AG04450 (cell line): ENCODE measurements around the gene CBLN3. TPM values are rescaled to one million over a fixed set of nuclear protein-coding genes. Genes with fewer than 3 reads are reported as not detected.

Source experiments
- CTCF ChIA-PET: fragments of 300-600, 350-600 bp; formaldehyde crosslinking; extraction: SDS; loops from one replicate; lab custom pipeline; 2022; ENCODE audit warnings: antibody characterized with exemption, inconsistent platforms; lab: Charles Lee
- POLR2A ChIA-PET: fragments of 350-600 bp; formaldehyde crosslinking; extraction: SDS; loops from one replicate; lab custom pipeline; 2021; ENCODE audit warnings: antibody characterized with exemption, inconsistent platforms; lab: Yijun Ruan, JAX
- DNase-seq: peaks from one replicate; pipeline ENCODE4 v3.0.0-alpha.2; 2011; ENCODE audit warnings: low read depth, low spot score
- H3K27ac ChIP-seq: one replicate; pipeline ENCODE4 v1.5.1; 2012; ENCODE audit warnings: low read depth, low read length, control low read depth
- H3K27me3 ChIP-seq: one replicate; pipeline ENCODE4 v1.6.0; 2012; ENCODE audit warnings: low read length; ENCODE audit not compliant: control insufficient read depth, insufficient read depth
- H3K4me3 ChIP-seq: 2 replicates; pipeline ENCODE4 v1.5.1; 2011; ENCODE audit warnings: mild to moderate bottlenecking, low read depth, low read length, control low read depth
- H3K9me3 ChIP-seq: 2 replicates; pipeline ENCODE4 v1.5.1; 2012; ENCODE audit warnings: low read length; ENCODE audit not compliant: control insufficient read depth, insufficient read depth
- polyA plus RNA-seq: library from polyadenylated mRNA; depleted of rRNA; stranded (reverse); fragments of >200 nt; gene quantifications from 2 replicates; pipeline ENCODE4 v1.2.3, GENCODE V29; 2011
- TF ChIP-seq, protein P1 (sequence below): IDR thresholded peaks from 2 replicates; pipeline ENCODE4 v1.5.1; 2011; ENCODE audit warnings: low read depth, low read length, control low read depth, inconsistent platforms

The CBLN3 gene
- polyA plus RNA-seq, 1 experiment = 1.8 TPM

DNA sequence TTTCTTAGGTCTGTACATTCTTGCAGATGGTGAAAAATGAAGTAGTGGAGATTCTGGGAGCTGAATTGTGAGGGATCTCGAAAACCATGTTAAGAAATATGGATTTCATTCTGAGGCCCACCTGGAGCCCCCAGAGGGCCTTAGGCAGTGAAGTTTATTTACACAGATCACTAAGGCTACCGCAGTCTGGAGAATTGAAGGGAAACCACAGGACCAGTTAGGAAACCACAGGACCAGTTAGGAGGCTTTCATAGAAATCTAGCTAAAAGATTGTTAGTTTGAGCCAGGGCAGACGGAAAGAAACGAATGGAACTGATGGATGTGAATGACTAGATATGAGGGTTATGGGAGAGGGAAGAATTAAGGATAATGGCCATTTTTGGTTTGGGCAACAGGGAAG is 7.2 kb downstream of the CBLN3 start:
- H3K9me3 ChIP-seq = no peaks in the 10 kb centered on the region
- H3K4me3 ChIP-seq = no peak overlapping the region
- CTCF ChIA-PET = interaction anchor here (1.7 to 3.1 kb wide), 3 partner anchors 9 to 91 kb away, joined by 5 to 20 read pairs (median 20); no protein-coding TSS in a partner anchor
- TF ChIP-seq, protein P1, sequence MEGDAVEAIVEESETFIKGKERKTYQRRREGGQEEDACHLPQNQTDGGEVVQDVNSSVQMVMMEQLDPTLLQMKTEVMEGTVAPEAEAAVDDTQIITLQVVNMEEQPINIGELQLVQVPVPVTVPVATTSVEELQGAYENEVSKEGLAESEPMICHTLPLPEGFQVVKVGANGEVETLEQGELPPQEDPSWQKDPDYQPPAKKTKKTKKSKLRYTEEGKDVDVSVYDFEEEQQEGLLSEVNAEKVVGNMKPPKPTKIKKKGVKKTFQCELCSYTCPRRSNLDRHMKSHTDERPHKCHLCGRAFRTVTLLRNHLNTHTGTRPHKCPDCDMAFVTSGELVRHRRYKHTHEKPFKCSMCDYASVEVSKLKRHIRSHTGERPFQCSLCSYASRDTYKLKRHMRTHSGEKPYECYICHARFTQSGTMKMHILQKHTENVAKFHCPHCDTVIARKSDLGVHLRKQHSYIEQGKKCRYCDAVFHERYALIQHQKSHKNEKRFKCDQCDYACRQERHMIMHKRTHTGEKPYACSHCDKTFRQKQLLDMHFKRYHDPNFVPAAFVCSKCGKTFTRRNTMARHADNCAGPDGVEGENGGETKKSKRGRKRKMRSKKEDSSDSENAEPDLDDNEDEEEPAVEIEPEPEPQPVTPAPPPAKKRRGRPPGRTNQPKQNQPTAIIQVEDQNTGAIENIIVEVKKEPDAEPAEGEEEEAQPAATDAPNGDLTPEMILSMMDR = no peak
- peaks cover 27% of the 10 kb centered on the region for H3K27me3 ChIP-seq
- DNase-seq = no peak
- H3K27ac ChIP-seq = no peak overlapping the region
- POLR2A ChIA-PET = no interaction called here

DNA sequence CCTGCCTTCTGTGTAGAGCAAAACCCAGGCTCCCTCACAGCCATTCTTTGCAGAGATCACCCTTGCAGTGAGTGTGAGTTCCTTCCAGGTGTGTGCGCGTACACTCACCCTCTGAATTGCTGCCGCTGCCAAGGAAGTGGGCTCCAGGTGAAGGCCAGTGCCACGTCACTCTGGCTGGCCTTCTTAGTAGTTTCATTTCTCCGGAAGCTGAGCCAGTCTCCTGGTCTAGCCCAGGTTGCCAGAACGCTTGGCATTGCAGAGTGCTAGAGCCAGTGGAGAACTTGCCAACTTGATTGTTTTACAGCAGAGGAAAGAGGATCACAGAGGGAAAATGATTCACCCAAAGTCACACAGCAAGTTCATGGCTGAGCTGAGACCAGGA is 11.0 kb downstream of the CBLN3 start:
- TF ChIP-seq, protein P1 = no peak
- no peak for DNase-seq
- no peak overlapping the region for H3K27ac ChIP-seq
- no peak overlapping the region for H3K4me3 ChIP-seq
- H3K9me3 ChIP-seq = no peaks in the 10 kb centered on the region; the same call in 1 of the 2 replicates
- POLR2A ChIA-PET = interaction anchor here (0.6 to 1.2 kb wide), 3 partner anchors 12 to 1487 kb away, joined by 3 read pairs; no protein-coding TSS in a partner anchor
- CTCF ChIA-PET = interaction anchor here (1.0 to 5.0 kb wide), 6 partner anchors 13 to 122 kb away, joined by 3 to 41 read pairs (median 4); partner anchors contain the start of genes ADCY4, CIDEB and KHNYN
- peaks cover 29% of the 10 kb centered on the region for H3K27me3 ChIP-seq

DNA sequence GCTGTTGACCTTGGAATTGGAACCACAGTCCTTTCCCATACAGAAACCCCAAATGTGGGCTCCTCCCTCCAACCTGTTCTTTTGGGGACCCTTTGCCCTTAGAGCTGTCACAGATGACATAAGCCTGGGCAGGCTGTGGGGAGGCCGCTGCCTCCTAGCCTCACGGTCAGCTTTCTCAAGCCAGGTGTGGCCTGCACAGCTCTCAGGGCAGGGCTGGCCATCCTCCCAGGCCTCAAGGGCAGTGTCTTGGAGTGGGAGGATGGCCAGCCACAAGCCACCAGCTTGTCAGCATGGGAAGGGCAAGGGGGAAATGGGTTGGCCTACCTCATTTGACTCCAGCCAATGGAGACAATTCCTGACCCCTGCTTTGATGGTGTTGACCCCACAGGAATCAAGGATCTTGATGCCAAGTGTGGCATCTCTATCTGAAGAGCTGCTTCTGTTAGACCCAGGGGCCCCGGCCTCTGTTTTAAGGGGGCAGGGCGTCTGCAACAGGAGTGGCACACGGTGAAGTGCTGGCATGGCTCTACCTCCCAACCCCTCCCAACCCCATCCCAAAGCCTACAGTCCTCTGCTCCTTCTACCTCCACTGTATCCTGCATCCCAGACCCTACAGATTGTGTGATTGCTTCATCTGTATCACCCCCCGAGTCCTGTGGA is 11.5 kb downstream of the CBLN3 start:
- TF ChIP-seq, protein P1 = no peak
- POLR2A ChIA-PET = no interaction called here
- CTCF ChIA-PET = interaction anchor here (1.0 to 5.0 kb wide), 5 partner anchors 13 to 121 kb away, joined by 3 to 41 read pairs (median 4); partner anchors contain the start of genes ADCY4 and KHNYN
- Histone ChIP-seq H3K27me3 (peaks cover 26% of the 10 kb centered on the region), H3K4me3 (no peak overlapping the region), H3K27ac (no peak overlapping the region), H3K9me3 (no peaks in the 10 kb centered on the region; the same call in 1 of the 2 replicates)
- DNase-seq = no peak

DNA sequence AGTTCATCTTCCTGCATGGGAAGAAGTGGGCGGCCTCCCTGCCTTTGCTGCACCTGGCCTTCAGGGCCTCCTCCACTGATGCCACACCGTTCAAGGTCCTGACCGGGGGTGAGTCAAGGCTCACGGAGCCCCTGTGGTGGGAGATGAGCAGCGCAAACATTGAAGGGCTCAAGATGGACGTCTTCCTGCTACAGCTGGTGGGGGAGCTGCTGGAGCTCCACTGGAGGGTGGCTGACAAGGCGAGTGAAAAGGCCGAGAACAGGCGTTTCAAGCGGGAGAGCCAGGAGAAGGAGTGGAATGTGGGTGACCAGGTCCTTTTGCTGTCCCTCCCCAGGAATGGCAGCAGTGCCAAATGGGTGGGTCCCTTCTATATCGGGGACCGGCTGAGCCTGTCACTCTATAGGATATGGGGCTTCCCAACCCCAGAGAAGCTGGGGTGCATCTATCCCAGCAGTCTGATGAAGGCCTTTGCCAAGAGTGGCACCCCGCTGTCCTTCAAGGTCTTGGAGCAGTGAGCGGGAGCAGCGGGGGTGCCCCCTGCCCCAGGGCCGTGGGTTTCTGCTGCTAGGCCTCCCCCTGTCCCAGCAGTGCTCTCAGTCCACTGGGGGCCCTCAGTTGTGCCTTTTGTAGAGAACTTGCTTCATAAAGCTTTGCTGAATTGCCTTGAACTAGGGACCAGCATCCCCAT is 12.4 kb downstream of the CBLN3 start:
- TF ChIP-seq, protein P1 = no peak
- Histone ChIP-seq H3K27me3 (peaks cover 26% of the 10 kb centered on the region), H3K27ac (no peak overlapping the region), H3K4me3 (no peak overlapping the region), H3K9me3 (no peaks in the 10 kb centered on the region; the same call in 1 of the 2 replicates)
- ChIA-PET CTCF (interaction anchor here (1.3 to 5.0 kb wide), 2 partner anchors 14 to 51 kb away, joined by 3 to 41 read pairs; partner anchors contain the start of gene KHNYN), POLR2A (no interaction called here)
- DNase-seq = no peak
